T-cell (primary cell): ENCODE measurements around the gene PIP5K1C. TPM values are rescaled to one million over a fixed set of nuclear protein-coding genes. Genes with fewer than 3 reads are reported as not detected.

Experiments used
- ATAC-seq, 4 experiments: fragments of 200-7000 bp in 3 of 4; fragments of 150-1000 bp in 1 of 4; cut with Tn5 transposase; replicated peaks in 1 of 4; 1 replicate in 3 of 4; 2 replicates in 1 of 4; pipeline ENCODE4 v1.10.0; 2021; ENCODE audit warnings: moderate library complexity in 3 of 4, mild to moderate bottlenecking in 2 of 4, moderate number of reproducible peaks in 1 of 4
- CTCF ChIA-PET, 2 donors: fragments of 300-600 bp; sonication (Branson Sonifier 250); formaldehyde crosslinking; loops; one replicate each; lab custom pipeline; 2022; ENCODE audit warnings: antibody characterized with exemption in 2 of 2; lab: Charles Lee
- POLR2A ChIA-PET, 2 donors: fragments of 300-600 bp; sonication (Branson Sonifier 250); formaldehyde crosslinking; loops; one replicate each; lab custom pipeline; 2022; ENCODE audit warnings: antibody characterized with exemption in 2 of 2; lab: Charles Lee
- DNase-seq, 35 experiments: peaks; one replicate each; pipeline versions ENCODE4 v3.0.0 to v3.0.0-alpha.2; 2013 to 2023
- H3K27ac ChIP-seq: one replicate; pipeline ENCODE4 v1.5.1; 2013; ENCODE audit warnings: low read length
- H3K27me3 ChIP-seq, 2 experiments: replicated peaks in 1 of 2; 1 replicate in 1 of 2; 2 replicates in 1 of 2; pipeline versions ENCODE4 v1.6.1 to v1.7.0; 2013; ENCODE audit warnings: low read length in 1 of 2, mixed read lengths in 1 of 2; ENCODE audit not compliant: control insufficient read depth in 2 of 2, insufficient read depth in 2 of 2; ENCODE audit errors: extremely low read depth in 1 of 2
- H3K36me3 ChIP-seq, 2 donors: 1 replicate in 1 of 2; 2 replicates in 1 of 2; pipeline versions ENCODE4 v1.6.1 to v1.7.0; 2013; ENCODE audit warnings: low read length in 1 of 2; ENCODE audit not compliant: control insufficient read depth in 2 of 2, insufficient read depth in 1 of 2; ENCODE audit errors: extremely low read depth in 1 of 2
- H3K4me1 ChIP-seq, 2 experiments: 1 replicate in 1 of 2; 2 replicates in 1 of 2; pipeline versions ENCODE4 v1.6.1 to v1.7.0; 2013; ENCODE audit warnings: low read length in 2 of 2, mixed read lengths in 1 of 2; ENCODE audit not compliant: insufficient read depth in 2 of 2, control insufficient read depth in 1 of 2; ENCODE audit errors: extremely low read depth in 1 of 2
- H3K4me3 ChIP-seq, 2 donors: 1 replicate in 1 of 2; 2 replicates in 1 of 2; pipeline versions ENCODE4 v1.5.1 to v1.7.0; 2013; ENCODE audit warnings: mild to moderate bottlenecking in 2 of 2, low read length in 1 of 2, moderate library complexity in 1 of 2; ENCODE audit not compliant: control insufficient read depth in 1 of 2; ENCODE audit errors: extremely low read depth in 1 of 2
- H3K9me3 ChIP-seq: 2 replicates; pipeline ENCODE4 v1.7.0; 2013
- H3K27ac Mint-ChIP-seq, 2 donors: one replicate each; pipeline ENCODE4 v1.8.0; 2020 to 2021; ENCODE audit warnings: mild to moderate bottlenecking in 2 of 2, mixed read lengths in 2 of 2
- H3K27me3 Mint-ChIP-seq, 2 donors: one replicate each; pipeline ENCODE4 v1.8.0; 2021 to 2022; ENCODE audit warnings: mixed read lengths in 2 of 2
- H3K36me3 Mint-ChIP-seq: one replicate; pipeline ENCODE4 v1.8.0; 2021; ENCODE audit warnings: mixed read lengths
- H3K4me1 Mint-ChIP-seq, 3 donors: one replicate each; pipeline ENCODE4 v1.8.0; 2020 to 2022; ENCODE audit warnings: mixed read lengths in 3 of 3, mild to moderate bottlenecking in 1 of 3
- H3K4me3 Mint-ChIP-seq, 3 donors: one replicate each; pipeline ENCODE4 v1.8.0; 2020 to 2022; ENCODE audit warnings: mild to moderate bottlenecking in 3 of 3, mixed read lengths in 3 of 3, moderate library complexity in 3 of 3
- H3K9me3 Mint-ChIP-seq, 3 donors: one replicate each; pipeline ENCODE4 v1.8.0; 2020 to 2022; ENCODE audit warnings: mixed read lengths in 3 of 3
- WGBS: methylation state at CpG from one replicate; pipeline ENCODE4 v1.1.5; 2013; ENCODE audit warnings: missing lambda C conversion rate; ENCODE audit not compliant: insufficient coverage; 5-methylcytosine and 5-hydroxymethylcytosine counted together
- total RNA-seq, 35 experiments: library from RNA in 6 of 35; stranded (reverse) in 6 of 35; fragments of 120-200 nt in 1 of 35; gene quantifications; one replicate each; pipeline versions ENCODE4 v1.2.1 to v1.2.4 and lab custom pipeline; 2013 to 2026

PIP5K1C gene
- total RNA-seq, 5 donors from 2014 or later (not counting 1 experiment from before 2014, with no cell fraction given), result 25.6 to 35.0 (median 32.1) TPM

DNA sequence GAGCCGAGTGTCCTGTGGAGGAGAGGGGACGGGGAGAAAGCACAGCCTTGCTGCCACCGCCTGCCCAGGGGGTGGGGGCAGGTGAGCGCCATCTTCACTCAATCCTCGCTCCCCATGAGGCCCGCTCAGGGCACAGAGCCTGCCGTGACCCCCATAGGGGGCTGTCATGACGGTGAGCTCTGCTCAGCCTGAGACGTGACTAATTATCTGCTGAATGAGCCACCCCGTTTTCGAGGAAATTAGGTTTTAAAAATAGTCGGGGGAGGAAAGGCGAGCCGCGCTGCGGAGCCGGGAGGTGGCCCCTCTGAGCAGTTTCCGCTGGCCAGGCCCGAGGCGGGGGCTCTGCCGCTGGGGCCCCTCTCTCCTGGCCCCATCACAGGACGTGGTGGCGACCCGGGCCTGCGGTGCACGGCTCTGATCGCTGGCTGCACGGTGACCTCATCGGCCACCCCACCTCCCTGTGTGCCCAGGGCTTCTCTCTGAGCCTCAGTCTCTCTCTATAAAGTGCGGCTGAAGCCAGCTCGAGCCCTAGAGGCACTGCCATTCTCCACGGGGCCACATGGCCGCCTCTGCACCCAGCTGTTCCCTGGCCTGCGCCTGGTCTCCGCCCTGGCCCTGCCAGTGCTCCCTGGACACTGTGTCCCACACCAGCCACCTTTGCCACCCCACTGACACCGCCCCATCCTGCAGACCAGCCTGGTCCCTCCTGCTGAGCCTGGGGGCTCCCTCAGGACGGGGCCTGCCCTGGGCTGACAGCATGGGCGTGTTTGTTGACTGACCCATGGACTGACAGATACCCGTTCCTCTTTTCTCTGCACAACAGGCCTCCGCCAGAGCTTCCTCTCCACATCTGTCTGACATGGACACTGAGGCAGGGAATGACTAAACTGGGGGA is 28.3 kb downstream of the PIP5K1C start:
- ChIA-PET POLR2A (interaction anchor here in 1 of 2 donors (0.6 kb wide), 1 partner anchor 547 kb away, joined by 4 read pairs; no protein-coding TSS in a partner anchor), CTCF (no interaction called here)
- Histone ChIP-seq H3K9me3 (no peaks in the 10 kb centered on the region), H3K36me3 (no peaks in the 10 kb centered on the region), H3K4me3 (peak overlapping the region in 1 of 2 donors; percentile 19), H3K27me3 (peaks cover 0 to 8% of the 10 kb centered on the region in 2 experiments), H3K4me1 (peaks cover 3 to 35% of the 10 kb centered on the region in 2 experiments), H3K27ac (no peak overlapping the region)
- peak in 2 of 35 experiments; percentile 8 to 23 for DNase-seq
- peak; percentile 30 to 44 (median 41) for ATAC-seq
- Mint-ChIP-seq H3K36me3 (peaks cover 3% of the 10 kb centered on the region), H3K27me3 (no peaks in the 10 kb centered on the region), H3K9me3 (no peaks in the 10 kb centered on the region), H3K27ac (peak overlapping the region in 1 of 2 donors; percentile 16), H3K4me3 (peak overlapping the region in 1 of 3 donors; percentile 57), H3K4me1 (peaks cover 10 to 30% (median 25%) of the 10 kb centered on the region in 3 donors)
- WGBS, result 42% methylated on average over 37 of the region's 40 CpGs

DNA sequence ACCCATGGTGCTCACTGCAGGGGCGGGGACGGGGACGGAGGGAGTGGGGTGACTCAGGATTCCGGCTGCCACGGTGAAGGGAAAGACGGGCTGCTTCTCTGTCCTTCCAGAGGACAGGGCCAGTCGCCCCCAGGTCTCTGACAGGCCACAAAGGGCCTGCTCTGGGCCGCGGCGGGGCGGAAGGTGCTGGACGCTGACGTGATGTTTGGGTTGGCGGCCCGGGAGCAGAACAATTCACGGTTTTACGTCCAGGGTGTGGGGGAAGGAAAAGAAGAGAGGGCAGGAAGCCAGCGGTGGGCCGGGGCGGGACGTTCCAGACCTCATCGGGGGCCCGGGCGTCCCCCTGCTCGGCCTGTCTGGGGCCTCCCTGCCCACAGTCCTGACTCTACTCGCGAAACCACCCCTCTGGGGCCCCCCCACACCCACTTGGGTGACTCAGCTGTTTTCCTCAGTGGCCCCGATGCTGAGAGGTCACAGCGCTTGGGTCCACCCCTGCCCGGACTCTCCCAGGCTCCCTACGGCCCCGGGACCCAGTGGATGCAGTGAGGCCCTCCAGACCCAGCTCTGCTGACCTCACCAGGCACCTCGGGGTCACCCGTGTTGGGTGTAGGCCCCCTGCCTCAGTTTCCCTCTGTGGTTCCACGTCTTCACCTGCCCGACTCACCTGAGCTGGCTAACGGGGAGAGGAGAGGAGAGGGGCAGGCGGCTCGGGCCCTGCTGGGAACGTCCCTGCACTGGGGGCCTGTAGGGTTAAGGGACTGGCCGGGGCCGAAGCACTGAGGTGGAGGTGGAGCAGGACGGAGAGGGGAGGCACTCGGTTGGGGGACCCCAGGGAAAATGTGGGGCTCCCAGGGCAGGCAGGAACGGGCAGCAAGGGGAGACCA is 29.2 kb downstream of the PIP5K1C start:
- peak in 3 of 4 experiments; percentile 15 to 40 (median 36) for ATAC-seq
- Histone ChIP-seq H3K27me3 (peaks cover 0 to 8% of the 10 kb centered on the region in 2 experiments), H3K4me1 (peaks cover 3 to 29% of the 10 kb centered on the region in 2 experiments), H3K36me3 (no peaks in the 10 kb centered on the region), H3K27ac (no peak overlapping the region), H3K9me3 (no peaks in the 10 kb centered on the region), H3K4me3 (peak overlapping the region in 1 of 2 donors; percentile 12)
- Mint-ChIP-seq H3K9me3 (no peaks in the 10 kb centered on the region), H3K36me3 (peaks cover 3% of the 10 kb centered on the region), H3K4me1 (peaks cover 16 to 32% (median 26%) of the 10 kb centered on the region in 3 donors), H3K4me3 (peak overlapping the region; percentile 21 to 57 (median 49)), H3K27me3 (no peaks in the 10 kb centered on the region), H3K27ac (no peak overlapping the region)
- DNase-seq, result peak in 15 of 35 experiments; percentile 5 to 33 (median 16)
- ChIA-PET CTCF (no interaction called here), POLR2A (no interaction called here)
- 33% methylated on average over 44 of the region's 45 CpGs for WGBS

DNA sequence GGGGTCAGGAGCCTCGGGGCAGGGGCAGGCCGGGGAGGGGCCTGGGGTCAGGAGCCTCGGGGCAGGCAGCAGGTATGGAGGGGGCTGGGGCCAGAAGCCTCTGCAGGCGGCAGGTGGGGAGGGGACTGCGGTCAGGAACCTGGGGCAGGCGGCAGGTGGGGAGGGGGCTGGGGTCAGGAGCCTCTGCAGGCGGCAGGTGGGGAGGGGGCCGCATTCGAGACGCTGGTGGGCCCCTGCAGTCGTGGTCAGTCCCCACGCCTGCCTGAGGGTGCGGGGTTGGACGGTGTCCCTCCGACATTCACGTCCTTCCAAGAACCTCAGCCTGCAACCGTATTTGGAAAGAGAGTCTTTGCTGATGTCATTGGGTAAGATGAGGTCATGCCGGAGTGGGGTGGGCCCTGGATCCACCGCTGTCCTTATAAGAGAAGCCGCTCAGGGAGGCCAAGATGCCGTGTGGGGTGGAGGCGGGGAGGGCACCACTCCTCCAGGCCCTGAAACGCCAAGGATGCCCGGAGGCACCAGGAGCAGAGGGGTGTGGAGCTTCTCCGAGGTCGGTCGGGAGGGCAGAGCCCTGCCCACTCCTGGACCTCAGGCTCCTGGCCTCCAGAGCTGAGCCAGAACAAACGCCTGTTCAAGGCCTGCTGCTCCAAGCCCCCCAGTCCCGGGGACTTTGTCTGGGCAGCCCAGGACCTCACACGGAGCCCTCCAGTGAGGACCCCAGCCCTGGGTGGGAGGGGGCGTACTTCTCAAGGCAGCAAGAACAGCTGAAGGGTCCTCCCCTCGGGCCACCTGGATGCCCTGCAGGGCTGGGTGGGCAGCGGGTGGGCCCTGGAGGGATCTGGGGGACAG is 30.1 kb downstream of the PIP5K1C start:
- H3K9me3 ChIP-seq, result no peaks in the 10 kb centered on the region
- no peak overlapping the region for H3K4me3 ChIP-seq
- DNase-seq (no peak), ATAC-seq (no peak)
- ChIA-PET POLR2A (no interaction called here), CTCF (no interaction called here)
- no peaks in the 10 kb centered on the region for H3K36me3 ChIP-seq
- Mint-ChIP-seq H3K27ac (no peak overlapping the region), H3K4me1 (peaks cover 17 to 34% (median 28%) of the 10 kb centered on the region in 3 donors), H3K36me3 (peaks cover 3% of the 10 kb centered on the region), H3K27me3 (no peaks in the 10 kb centered on the region), H3K4me3 (peak overlapping the region in 1 of 3 donors; percentile 57), H3K9me3 (no peaks in the 10 kb centered on the region)
- H3K27ac ChIP-seq, result no peak overlapping the region
- peaks cover 0 to 8% of the 10 kb centered on the region in 2 experiments for H3K27me3 ChIP-seq
- H3K4me1 ChIP-seq, result peaks cover 3 to 33% of the 10 kb centered on the region in 2 experiments
- WGBS, result 91% methylated on average over 30 of the region's 33 CpGs

DNA sequence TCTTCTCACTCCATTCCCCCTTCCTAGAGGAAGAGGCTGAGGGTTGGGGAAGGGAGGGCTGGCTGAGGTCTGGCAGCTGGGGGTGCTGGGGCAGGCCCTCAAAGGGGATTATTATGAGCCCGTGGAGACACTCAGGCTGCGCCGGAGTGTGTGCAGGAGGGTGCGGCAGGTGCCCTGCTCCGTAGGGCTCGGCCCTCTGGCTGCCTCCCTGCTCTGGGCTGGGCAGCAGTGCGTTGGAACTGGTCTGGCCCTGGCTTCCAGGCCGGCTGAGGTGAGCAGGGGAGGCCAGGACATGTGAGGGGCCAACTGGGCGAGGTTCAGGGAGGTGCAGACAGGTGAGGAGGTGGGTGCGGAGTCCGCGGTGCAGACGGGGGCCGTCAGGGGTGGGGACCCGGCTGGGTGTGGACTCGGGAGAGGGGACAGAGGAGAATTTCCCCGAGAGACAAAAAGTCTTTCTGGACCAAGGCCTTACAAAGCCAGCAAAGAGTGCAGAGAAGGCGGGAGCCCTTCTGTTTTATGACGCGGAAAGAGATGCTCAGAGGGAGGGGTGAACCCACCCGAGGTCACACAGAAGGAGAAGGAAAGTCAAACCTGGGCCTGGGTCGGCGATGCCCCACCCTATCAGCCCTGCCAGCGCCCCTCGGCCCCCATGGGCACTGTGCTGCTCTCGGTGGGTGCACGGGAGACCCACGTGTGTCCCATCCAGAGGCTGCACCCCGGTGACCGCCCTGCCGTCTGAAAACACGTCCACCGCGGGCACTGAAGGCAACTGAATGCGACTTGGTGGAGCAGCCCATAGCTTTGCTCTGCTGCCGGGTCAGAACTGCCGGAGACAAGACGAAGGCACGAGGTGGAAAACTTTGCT is 31.0 kb downstream of the PIP5K1C start:
- Mint-ChIP-seq H3K27ac (no peak overlapping the region), H3K4me1 (peaks cover 17 to 34% (median 23%) of the 10 kb centered on the region in 3 donors), H3K36me3 (no peaks in the 10 kb centered on the region), H3K27me3 (no peaks in the 10 kb centered on the region), H3K9me3 (no peaks in the 10 kb centered on the region), H3K4me3 (peak overlapping the region in 1 of 3 donors; percentile 17)
- DNase-seq (no peak), ATAC-seq (no peak)
- Histone ChIP-seq H3K9me3 (no peaks in the 10 kb centered on the region), H3K27me3 (peaks cover 0 to 8% of the 10 kb centered on the region in 2 experiments), H3K4me3 (no peak overlapping the region), H3K36me3 (no peaks in the 10 kb centered on the region), H3K27ac (no peak overlapping the region), H3K4me1 (peaks cover 3 to 33% of the 10 kb centered on the region in 2 experiments)
- ChIA-PET POLR2A (no interaction called here), CTCF (no interaction called here)
- 94% methylated on average over 39 of the region's 39 CpGs for WGBS

DNA sequence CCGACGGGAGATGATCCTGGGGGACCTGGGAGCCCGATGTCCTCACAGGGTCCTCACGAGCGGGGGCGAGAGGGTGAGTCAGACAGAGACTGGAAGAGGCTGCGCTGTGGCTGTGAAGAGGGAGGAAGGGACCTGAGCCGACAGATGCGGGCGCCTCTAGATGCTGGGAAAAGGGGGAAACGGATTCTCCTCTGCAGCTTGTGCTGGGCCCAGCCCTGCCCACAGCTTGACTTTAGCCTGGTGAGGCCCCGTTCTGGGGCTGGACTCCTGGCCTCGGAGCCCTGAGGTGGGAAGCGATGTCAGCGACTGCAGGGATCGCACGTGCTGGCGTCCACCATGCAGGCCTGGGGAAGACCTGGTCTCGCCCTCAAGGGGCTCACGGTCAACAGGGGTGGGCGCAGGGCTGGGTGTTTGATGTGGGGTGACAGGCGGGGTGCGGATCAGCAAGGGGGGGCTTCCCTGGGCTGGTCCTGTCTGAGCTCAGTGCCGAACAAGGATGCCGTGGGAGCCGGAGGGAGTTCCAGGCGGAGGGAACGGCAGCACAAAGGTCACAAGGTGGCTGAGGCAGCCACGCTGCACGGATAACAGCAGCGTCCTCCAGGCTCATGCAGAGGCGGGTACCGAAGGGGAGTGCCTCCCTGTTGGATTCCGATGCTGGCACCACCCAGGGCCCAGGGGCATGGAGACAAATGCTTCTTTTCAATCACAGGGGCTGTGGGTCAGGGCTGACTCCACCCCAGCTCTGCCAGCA is 31.8 kb downstream of the PIP5K1C start:
- Mint-ChIP-seq H3K9me3 (no peaks in the 10 kb centered on the region), H3K27ac (no peak overlapping the region), H3K27me3 (no peaks in the 10 kb centered on the region), H3K36me3 (no peaks in the 10 kb centered on the region), H3K4me3 (no peak overlapping the region), H3K4me1 (peaks cover 17 to 34% (median 23%) of the 10 kb centered on the region in 3 donors)
- no peaks in the 10 kb centered on the region for H3K9me3 ChIP-seq
- peaks cover 0 to 8% of the 10 kb centered on the region in 2 experiments for H3K27me3 ChIP-seq
- no peak overlapping the region for H3K4me3 ChIP-seq
- no peak overlapping the region for H3K27ac ChIP-seq
- POLR2A ChIA-PET, result no interaction called here
- 90% methylated on average over 30 of the region's 34 CpGs for WGBS
- H3K4me1 ChIP-seq, result peaks cover 3 to 33% of the 10 kb centered on the region in 2 experiments
- ATAC-seq (no peak), DNase-seq (no peak)
- H3K36me3 ChIP-seq, result peaks cover 4 to 6% of the 10 kb centered on the region in 2 donors
- CTCF ChIA-PET, result no interaction called here
